Activated naive CD4-positive, alpha-beta T cell (primary cell): ENCODE measurements around the gene MTFR1L.

Experiments used
- DNase-seq, 4 experiments: peaks; one replicate each; lab custom pipeline; 2025; lab: John Stamatoyannopoulos, UW

MTFR1L gene

GRCh38 chr1:25878690-25879089, 58.9 kb downstream of the MTFR1L start:
- no peak for DNase-seq

- no peak for DNase-seq
These were observed 59.9 kb downstream of the MTFR1L start for GRCh38 chr1:25879675-25880074.

GRCh38 chr1:25880518-25880917, 60.8 kb downstream of the MTFR1L start:
- DNase-seq: no peak

DNA sequence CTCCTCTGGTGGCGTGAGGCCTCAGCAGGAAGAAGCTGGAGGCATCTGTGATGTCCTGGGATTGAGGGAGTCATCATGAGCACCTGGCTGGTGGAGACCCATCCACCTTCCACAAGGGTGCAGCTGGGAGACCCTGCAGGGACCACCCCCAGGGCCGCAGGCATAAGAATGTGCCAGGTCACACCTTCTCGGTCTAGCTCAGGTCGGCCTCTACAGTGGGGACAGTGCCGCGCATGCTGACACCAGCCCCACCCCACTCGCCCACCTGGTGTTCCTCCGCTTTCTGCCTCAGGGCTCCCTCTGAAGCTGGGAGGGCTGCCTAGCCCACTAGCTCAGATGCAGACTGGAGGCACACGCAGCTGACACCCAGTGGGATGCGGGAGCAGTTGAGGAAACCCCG, 61.5 kb downstream of the MTFR1L start:
- DNase-seq: no peak
